GM19395 (cell line): ENCODE data around the gene HBD.
"Not testable (repeated sequence)": the region's sequence is repeated elsewhere in the genome, so short reads cannot be mapped to it uniquely, and the experiment has no call there.

Source experiments
- ATAC-seq: cut with Tn5 transposase; IDR thresholded peaks from one replicate; pipeline ENCODE4 v1.9.1; 2021; ENCODE audit warnings: mild to moderate bottlenecking, moderate library complexity; ENCODE audit not compliant: unreplicated experiment

HBD gene

GRCh38 chr11:5234381-5234834 lies at the start of gene HBD:
TSS of gene HBD (minus strand) at chr11:5234483. CDS start at chr11:5234433, 50 bp downstream.
- ATAC-seq: peak; percentile 90

GRCh38 chr11:5283882-5284281 lies 49.6 kb upstream of the HBD start:
- ATAC-seq: no peak

DNA sequence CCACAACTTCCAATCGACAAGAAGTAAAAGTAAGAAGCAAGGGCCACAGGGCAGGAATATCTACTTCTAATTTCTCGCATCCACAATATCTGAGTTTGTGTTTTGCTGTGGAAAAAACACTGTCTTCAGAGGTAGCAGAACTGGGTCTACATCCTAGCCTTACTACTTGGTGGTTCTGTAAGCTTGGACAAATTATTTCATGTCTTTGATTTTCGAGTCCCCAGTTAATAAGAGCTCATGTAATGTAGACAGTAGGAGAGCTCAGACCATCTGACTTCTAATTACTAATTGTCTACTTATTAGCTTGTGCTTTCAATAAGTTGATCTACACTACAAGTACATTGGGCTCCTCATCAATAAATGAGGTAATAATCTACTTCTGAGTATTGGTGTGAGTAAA lies 48.8 kb upstream of the HBD start:
- ATAC-seq: no peak

GRCh38 chr11:5282628-5283027 lies 48.3 kb upstream of the HBD start:
- no peak for ATAC-seq

GRCh38 chr11:5281596-5281995 lies 47.3 kb upstream of the HBD start:
- ATAC-seq: no peak

DNA sequence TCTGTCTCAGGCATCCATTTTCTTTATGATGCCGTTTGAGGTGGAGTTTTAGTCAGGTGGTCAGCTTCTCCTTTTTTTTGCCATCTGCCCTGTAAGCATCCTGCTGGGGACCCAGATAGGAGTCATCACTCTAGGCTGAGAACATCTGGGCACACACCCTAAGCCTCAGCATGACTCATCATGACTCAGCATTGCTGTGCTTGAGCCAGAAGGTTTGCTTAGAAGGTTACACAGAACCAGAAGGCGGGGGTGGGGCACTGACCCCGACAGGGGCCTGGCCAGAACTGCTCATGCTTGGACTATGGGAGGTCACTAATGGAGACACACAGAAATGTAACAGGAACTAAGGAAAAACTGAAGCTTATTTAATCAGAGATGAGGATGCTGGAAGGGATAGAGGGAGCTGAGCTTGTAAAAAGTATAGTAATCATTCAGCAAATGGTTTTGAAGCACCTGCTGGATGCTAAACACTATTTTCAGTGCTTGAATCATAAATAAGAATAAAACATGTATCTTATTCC lies 46.4 kb upstream of the HBD start:
- peak; percentile 97 for ATAC-seq

DNA sequence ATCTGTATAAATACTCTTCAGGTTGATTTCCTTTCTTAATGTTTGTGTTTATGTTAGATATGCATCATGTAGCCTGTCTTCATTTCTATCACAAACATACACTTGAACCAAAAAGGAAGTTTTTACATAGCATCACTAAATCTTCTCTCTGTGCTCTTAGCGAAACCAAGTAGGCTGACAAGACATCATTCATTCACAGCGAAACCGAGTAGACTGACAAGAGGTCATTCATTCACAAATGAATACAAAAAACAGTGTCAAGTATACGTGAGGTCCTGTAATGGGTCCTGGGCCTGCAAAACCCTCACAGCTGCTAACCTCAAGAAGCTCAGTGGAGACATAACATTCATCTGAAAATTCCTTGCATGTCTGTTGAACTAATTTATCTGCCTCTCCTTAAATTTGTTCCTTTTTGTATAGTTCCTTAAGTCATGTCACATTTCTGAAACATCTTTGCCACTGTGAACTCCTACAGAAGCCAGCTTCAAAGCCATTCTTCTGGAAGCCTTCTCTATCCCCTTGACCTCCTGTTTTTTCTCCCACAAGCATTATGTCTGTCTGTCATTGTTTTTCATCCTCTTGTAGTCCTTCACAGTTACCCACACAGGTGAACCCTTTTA lies 45.3 kb upstream of the HBD start:
- ATAC-seq: no peak

DNA sequence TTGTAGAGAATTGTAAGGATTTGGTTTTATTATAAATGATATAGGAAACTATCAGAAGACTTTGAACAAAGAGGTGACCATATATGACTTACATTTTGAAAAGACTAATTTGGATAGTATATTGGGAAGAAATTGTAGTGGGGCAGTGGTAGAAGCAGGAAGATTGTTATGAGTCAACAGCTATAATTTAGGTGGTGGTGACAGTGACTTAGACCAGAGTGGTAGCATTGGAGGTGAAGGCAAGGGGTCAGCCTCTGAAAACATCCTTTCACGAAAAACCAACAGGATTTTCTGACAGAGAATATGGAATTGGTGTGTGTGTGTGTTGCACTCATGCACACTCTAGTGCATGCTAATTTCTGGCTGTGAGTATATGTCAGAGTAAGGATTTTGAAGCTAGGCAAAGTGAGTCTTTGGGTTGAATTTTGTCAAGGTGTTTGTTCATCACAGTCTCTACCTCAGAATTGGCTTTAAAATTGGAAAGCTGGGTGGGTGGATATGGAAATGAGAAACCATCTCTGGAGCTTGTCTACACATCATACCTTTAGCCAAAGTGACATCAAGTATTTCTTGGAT lies 43.6 kb upstream of the HBD start:
- ATAC-seq: no peak

DNA sequence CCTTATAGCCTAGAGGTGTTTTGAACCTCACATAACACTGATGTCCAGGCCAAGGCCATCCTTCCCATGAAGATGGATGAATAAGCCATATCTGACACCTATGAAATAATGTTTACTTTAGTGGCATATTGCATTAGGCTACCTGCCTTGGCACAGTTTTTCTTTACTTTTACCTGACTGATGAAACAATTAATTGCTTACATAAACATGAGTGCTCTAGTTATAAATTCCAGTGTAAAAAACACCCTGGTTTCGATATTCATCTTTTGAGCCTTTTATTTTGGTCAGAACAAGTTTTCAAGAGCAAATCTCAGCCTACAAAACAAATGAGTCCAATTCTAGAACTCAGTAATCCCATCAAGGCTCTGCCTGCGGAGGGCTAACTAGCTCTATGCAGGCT lies 42.4 kb upstream of the HBD start:
- ATAC-seq: no peak

GRCh38 chr11:5275369-5276110 lies 41.3 kb upstream of the HBD start:
- no peak for ATAC-seq

DNA sequence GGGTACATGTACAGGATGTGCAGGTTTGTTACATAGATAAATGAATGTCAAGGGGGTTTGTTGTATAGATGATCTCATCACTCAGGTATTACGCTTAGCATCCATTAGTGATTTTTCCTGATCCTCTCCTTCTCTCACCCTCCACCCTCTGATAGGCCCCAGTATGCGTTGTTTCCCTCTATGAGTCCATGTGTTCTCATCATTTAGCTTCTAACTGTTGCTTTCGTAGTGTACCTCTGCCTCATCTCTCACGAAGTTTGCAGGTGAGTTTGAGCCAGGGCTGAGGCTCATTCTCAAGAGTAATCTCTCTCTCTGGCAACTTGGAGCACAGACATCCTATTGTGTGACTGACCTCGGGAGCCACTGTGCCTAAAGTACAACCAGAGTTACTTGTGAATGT lies 40.1 kb upstream of the HBD start:
- ATAC-seq: no peak

- no peak for ATAC-seq
Measured at GRCh38 chr11:5272395-5273017, 38.2 kb upstream of the HBD start.

DNA sequence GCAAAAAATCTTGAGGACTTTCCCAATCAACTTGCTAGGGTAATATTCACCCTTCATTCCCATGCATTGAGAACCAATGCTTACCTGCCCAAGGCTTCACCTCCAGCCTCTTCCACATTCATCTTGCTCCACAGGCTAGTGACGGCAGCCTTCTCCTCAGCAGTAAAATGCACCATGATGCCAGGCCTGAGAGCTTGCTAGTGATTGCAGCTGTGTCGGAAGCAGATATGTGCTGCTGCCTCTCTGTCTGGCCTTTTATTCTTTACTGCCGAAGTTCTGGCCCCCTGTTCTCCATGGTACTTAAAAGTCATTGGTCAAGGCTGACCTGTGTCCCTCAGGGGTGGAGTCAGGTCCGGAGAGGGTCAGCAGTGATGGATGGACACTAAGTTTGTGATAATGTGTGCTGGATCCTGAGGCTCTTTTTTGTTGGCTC lies 35.4 kb upstream of the HBD start, which contains the start of gene HBE1:
Gene HBE1 (minus strand): TSS at position 231 of the 433 bp plus-strand sequence. CDS start 55 bp downstream, at position 176.
- no peak for ATAC-seq

GRCh38 chr11:5267033-5267563 lies 32.8 kb upstream of the HBD start:
- ATAC-seq: no peak

DNA sequence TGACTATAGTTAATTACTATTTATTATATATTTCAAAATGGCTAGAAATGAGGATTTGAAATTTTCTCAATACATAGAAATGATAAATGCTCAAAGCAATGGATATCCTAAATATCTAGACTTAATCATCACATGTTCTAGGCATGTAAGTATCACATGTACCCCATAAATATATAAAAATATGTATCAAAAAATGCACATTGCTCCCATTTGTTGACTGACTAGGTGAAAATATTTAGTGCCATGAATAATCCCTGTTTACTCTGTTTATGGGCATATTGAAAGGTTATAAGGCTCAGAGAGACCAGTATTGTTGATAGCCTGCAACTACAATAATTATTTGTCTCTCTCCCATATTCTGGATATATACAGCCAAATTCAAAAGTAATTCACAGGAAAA lies 32.3 kb upstream of the HBD start:
- ATAC-seq: no peak

DNA sequence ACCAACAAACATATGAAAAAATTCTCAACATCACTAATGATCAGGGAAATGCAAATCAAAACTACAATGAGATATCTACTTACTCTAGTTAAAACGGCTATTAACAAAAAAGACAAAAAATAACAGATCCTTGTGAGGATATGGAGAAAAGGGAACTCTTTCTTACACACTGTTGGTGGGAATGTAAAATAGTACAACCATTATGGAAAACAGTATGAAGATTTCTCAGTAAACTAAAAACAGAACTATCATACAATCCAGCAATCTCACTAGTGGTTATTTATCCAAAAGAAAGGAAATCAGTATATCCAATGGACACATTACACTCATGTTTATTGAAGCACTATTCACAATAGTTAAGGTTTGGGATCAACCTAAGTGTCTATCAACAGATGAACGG lies 31.5 kb upstream of the HBD start:
- no peak for ATAC-seq

GRCh38 chr11:5258543-5259262 lies 24.4 kb upstream of the HBD start:
- no peak for ATAC-seq

GRCh38 chr11:5257296-5257695 lies 23.0 kb upstream of the HBD start:
- no peak for ATAC-seq

GRCh38 chr11:5254646-5255413 lies 20.5 kb upstream of the HBD start, which contains the start of gene HBG2:
TSS of gene HBG2 (minus strand) at chr11:5254781. CDS start at chr11:5254728, 53 bp downstream.
- ATAC-seq: not testable (repeated sequence)

- ATAC-seq: not testable (repeated sequence)
Measured at GRCh38 chr11:5254023-5254422, 19.7 kb upstream of the HBD start.
